ENCODE data around the gene PPM1A.

PPM1A gene

DNA sequence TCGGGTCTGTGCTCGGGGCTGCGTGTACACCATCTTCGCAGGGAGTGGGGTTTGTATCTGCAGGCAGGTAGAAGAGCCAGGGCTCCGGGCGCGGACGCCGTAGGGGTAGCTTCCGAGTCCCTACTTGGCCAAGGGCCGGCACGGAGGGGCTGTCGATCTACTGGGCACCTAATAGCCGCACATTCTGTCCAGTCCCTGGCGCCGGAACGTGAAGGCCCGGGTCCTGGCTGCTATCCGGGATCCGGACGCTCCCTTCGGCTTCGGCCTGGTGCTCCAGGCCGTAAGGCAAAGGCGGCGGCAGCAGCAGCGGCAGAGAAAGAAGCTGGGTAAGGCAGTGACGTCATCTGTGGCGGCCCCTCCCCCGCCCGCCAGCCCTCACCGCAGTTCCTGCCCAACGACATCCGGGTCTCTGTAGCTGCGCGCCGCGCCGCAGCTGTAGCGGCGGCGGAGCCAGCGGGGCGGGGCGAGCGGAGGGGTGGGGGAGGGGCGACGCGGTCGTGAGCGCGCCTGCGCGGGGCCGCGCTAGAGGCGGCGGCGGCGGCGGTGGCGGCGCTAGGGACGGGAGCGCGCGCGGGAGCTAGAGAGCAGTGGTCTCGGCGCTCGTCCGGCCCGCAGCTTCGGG, at the start of gene PPM1A:
Gene PPM1A, plus strand, starts transcription at position 525 of the 622 bp plus-strand sequence. CDS start 33,483 bp downstream, outside the sequence.
- peak; percentile 97 for DNase-seq

DNA sequence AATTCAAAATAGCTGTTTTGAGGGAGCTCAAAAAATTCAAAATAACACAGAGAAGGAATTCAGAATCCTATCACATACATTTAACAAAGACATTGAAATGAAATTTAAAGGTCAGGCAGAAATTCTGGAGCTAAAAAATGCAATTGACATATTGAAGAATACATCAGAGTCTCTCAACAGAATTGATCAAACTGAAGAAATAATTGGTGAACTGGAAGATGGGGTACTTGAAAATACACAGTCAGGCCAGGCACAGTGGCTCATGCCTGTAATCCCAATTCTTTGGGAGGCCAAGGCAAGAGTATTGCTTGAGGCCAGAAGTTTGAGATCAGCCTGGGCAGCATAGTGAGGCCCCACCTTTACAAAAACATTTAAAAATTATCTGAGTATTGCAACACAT, 49.7 kb upstream of the PPM1A start:
- DNase-seq = no peak

DNA sequence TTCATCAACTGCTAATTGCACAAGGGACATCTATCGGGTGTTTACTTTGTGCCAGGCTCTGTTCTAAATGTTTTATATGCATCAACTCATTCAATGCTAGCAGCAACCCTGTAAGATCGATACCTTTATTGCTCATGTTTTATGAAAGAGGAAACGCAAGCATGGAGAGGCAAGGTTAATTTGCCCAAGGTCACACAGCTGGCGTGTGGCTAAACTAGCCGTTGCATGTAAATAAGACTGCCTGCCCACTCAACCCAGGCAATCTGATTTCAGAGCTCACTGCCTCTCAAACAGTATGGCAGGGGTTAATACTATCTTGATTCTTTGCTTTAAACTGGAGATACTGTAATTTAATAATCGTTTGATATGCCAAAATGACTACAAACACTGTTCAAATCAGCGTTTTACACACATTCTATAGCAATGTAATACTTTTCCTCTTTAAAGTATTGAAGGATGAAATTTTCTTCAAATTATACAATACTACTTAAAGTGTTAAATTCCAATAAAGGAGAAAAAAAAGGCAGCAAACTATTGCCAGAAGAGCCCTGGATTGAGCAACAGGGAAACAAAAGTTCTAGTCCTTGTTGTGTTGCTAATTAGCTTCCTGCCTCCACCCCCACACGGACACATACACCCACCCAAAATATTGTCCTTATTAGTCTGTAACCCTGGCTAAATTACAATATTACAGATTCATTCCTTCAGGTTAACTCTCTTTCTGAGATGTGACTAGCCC, 44.7 kb upstream of the PPM1A start:
- DNase-seq = no peak

DNA sequence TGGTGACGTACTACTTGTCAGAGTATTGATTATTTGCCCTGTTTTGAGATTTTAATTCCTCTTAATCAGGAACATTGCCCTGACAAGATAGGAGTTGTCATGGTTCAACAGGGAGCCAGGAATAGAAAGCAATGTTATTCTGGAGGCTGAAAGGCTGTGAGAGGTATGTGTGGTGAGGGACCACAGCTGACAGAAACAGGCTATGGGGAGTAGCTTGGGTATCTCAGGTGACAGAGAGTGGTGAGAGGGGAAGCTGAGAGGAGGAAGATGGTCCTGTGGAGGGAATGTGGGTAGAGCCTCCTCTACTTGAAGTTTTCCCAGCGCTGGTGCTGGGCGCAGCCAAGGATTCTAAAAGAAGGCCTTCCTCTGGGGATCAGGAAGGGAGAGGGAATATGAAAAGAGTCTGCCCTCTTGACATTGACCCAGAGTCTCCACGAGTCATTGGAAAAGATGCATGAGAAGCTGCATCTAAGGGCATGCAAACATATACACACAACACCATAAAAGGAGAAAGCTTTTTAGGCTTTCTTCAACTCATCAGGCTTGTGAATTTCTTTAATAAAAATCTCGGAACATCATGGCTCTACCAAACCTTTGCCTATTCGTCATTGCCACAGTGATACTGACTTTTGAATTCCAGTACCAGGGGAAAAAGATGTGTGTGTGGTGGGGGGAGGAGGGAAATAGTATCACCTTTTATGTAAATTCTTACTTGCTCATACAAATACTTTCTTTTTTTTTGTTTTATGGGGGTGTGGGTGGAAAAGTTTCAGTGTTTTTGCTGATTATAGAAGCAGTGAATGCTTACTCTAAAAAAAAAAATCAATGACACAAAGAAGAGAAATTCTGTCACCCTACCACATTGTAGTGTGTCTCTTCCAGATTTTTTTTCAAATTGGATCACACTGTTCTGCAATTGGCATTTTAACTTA, 43.9 kb upstream of the PPM1A start:
- no peak for DNase-seq

DNA sequence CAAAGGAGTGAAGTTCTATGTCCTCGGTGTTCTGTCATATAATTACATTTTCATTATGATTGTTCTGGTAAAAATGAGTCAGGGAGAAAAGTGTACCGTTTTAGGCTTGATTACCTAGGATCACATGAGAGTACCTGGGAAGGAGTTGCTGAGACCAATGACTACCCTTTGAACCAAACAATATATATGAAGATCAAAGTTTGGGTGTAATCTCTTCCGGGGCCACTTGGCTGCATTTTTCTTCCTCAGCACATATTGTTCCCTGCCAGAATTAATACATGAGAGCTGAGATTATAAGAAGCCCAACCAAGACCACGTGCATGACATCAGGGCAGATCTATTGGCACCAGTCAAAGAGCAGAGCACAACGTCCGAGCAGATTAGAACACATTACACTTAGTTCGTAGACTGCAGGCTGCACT, 42.8 kb upstream of the PPM1A start:
- no peak for DNase-seq

DNA sequence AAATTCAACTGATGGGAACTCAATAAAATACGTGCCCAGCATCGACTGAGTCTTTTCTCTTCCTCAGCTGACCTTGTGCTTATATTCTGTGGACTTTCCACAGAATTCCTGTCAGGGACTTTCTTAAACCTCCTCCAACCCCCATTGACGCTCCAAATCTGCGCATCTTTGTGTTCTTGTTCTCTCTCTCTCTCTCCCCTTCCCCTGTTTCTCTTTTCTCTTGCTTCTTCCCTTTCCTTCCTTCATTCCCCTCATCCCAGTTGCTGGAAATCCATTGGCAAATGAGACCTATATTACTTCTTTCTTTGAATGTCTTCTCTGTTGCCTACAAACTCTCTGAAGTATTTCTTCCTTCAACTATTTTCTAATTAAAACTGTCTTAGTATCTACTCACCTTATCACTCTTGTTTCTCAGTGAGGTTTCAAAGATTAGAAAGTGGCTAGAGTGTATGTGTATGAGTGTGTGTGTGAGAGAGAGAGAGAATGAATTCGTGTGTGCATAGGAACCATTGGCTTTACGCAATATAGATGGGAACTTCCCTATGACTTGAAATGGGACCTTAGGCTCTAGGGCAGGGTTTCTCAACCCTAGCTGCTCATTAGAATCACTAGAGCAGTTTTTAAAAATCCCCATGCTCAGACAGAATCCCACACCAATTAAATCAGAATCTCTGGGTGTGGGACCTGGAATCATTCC, 42.0 kb upstream of the PPM1A start:
- DNase-seq = no peak

DNA sequence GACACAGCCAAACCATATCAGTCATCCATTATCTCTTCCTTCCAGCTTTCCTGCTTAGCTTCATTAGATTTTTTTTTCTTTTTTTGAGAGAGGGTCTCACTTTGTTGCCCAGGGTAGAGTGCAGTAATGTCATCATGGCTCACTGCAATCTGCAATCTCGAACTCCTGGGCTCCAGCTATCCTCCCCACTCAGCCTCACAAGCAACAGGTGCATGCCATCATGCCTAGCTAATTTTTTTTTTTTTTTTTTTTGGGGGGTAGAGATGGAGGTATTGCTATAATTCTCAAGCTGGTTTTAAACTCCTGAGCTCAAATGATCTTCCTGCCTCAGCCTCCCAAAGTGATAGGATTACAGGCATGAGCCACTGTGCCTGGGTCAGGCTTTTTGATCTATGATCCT, 38.3 kb upstream of the PPM1A start:
- no peak for DNase-seq

DNA sequence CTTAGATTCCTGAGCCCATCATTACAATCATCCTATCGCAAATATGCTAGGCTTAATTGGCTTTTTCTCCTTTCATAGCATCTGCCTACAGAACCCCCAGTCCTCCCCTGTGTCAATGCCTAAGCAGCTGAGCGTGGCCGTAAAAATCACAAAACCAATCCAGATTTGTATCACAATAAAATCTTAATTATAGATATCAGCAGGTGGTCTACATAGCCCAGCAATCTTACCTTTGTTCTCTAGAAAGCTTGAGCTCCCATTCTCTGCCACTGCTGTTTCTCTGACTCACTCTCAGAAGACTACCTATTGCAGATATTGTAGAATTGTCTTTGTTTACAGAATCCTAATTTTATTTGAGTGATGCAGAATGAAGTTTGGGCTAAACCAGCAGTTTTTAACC, 37.9 kb upstream of the PPM1A start:
- DNase-seq = no peak

DNA sequence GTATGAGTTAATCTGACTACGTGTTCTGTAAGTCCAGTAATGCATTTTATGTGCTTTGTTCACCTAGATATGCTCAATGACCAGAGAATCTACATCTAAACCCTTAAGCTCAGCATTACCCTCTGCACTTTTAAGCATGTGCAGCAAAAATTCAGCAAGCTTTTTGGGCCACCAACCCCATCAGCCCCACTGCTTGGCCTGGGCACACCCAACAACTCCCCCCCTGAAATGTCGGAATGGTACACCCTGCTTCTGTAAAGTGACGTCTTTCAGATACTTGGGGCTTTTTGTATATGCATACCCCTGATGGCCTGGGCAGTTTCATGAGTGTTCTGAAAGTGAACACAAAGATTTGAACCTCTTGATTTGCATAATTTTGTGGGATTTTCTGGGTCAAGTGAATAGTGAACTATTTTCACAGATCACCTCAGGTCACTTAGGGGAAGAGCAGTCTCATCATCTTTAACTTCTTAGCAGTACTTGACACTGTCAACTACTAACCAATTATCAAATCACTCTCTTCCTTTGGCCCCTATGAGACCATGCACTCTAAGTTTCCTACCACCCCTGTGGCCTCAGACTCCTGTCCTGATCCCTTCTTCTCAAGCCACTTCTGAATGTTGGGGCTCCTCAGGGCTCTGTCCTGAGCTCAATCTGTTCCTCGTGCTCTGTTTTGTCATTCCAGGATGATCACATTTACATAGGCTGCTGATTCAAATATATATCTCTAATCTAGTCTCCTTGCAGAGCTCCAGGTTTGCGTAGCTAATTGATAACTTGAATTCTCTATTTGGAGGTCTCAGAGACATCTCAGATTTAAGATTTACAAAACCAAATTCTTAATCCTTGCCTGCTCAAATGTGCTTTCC, 36.3 kb upstream of the PPM1A start:
- no peak for DNase-seq

DNA sequence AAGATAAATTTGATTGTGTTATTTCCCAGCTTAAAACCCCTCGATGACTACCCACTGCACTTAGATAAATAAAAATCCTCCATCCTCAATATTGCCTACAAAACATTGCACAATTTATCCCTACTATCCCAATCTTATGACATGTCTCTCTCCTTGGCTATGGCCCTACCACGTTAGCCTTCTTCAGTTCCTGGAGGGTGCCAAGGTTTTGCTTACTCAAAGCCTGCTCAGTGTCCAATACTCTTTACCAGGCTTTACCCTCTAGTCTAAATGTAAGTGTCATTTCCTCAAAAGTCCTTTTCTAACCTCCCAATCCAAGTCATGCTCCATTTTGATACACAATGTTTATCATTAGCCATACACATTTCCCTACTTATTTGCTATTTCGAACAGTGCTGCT, 35.0 kb upstream of the PPM1A start:
- DNase-seq = no peak

DNA sequence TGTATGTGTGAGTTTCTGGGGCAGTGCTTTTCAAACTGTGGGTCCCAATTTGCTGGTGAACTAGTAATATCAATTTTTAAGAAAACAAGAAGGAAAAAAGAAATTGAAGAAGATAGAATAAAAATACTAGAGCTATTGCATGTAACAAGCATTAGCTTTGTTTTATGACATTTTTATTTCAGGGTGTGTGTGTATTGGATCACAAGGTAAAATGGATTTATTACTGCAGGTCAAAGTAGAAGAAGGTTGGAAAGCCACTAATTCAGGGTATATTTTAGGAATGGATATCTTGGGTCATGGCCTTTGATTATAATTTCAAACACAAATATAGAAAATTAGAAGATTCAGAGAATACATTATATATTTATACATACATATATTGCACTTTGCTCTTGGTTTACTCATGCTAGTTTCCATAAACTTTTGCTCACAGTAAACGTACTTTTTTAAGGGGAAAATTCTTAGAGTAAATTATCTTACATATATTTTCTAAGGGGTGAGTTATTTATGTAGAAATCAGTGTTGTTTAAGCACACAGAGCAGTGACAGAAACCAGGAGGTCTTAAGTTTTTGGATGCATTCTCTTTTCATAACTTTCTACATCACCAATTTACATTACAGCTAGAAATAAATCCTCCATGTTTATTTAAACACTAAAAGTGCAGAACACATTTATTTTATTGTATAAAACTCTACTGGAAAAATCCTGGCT, 34.5 kb upstream of the PPM1A start:
- no peak for DNase-seq

DNA sequence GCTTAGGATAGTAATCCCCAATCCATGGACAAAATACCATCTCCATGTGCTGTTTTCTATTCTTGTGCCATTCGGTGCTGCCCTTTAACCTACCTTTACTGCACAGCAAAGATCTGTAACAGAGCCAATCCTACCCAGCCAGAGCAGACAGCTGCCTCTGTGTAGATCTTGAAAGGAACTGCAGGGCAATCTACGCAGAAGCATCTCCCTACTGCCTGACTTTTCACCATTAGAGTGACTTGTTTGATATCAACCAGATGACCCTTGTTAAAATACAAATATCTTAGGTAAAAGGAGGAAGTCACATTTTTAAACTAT, 33.9 kb upstream of the PPM1A start:
- DNase-seq = no peak

DNA sequence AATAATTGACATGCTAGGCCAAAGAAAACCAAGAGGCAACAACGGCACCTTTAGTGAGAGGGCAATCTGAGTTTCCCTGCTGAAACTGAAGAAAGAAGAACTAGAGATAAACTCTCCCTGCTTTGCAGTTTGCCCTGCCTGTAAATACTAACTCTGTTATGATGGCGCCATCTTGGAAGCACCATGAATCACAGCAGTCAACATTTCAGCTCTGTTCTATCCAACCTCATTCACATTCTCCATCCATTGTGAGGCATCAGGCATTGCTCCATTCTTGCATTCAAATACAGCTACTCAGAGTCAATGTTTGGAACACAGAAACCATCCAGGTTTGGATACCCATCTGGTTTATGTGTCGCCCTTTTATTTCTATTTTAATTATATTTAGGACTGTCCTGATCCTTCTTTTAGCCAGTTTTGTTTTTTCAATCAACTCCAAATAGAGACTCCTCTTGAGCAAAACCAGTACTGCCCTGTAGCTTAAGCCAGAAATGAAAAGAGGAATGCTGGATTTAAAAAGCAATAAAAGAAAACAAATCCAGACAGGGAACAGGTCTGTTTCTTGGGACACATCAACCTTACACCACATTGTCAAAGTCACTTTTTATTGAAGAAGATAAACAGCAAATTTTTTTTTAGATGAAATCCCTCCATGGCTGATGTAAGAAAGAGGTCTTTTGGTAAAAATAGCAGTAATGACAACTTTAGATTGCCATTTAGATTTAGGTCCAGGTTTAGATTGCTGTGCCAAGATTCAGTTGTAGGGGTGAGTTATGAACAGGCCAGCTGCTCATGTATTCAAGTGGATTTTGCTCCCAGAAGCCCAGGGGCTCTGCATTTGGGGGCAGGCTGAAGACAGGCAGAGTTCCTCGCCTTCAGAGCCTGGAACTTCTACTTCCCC, 33.3 kb upstream of the PPM1A start:
- no peak for DNase-seq

DNA sequence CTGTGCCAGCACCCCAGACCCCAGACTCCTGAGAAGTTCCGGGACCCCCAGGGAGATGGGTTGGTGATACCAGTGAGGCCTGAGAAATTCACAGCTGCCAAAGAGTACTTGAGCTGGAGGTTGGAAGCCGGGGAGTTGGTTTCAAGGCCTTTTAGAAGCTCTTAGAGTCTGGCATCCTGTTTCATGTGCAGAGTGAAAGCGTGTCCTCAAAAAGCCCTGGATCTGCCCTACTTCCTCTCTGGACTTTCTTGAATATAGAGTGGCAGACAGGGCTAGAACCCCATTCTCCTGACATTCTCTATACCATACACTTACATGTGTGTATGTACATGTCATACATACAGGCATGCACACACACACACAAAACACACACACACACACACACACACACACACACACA, 31.3 kb upstream of the PPM1A start:
- no peak for DNase-seq

DNA sequence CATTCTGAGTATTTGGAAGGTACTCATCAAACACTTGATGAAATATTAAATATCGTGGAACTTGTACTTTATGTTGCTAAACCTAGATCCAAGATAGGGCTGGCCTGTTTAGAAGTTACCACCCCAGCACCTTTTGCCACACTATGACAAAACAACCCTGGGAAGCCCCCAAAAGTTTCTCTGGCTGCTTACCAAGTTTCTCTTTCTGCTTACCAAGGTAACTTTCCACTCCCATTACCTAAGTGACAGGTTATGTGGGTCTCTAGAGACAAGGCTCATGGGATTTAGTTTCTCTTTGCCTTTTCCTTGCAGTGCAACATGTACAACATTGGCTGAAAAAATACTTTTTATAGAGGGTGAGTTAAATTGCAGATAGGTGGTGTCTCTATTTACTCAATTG, 28.9 kb upstream of the PPM1A start:
- no peak for DNase-seq

DNA sequence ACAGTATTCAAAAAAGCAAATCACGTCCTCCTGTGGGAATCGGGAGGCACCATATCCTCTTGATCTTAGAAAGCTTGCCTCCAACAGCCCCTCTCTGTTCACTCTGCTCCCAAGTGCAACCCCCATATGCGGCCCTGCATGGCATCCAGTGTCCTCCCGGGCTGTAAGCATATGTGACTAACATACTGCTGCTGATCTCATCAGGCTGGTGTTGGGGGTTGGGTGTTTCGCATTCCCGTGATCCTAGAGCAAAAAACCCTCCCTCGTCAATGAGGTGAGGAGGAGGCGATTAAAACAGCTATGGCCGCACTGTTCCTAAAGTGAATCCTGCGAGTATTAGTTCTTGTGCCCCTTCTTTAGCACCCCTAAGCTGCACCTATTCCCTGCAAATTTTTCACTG, 28.1 kb upstream of the PPM1A start:
- DNase-seq = no peak

DNA sequence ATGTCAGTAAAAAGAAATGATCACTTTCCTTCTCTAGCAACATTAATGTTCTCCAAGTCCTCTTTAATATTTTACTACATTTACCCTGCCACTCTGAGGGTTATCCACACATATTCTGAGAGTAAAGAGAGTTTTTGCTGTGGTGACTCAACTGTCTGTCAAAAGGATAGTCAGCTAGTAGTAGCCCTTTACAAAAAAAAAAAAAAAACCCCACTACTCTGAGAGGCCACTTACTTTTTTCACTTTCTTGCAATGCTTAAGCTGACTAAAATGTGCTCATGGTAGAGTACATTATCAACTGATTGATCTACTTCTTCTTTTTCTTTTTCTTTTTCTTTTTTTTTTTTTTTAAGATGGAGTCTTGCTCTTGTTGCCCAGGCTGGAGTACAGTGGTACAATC, 27.6 kb upstream of the PPM1A start:
- no peak for DNase-seq

DNA sequence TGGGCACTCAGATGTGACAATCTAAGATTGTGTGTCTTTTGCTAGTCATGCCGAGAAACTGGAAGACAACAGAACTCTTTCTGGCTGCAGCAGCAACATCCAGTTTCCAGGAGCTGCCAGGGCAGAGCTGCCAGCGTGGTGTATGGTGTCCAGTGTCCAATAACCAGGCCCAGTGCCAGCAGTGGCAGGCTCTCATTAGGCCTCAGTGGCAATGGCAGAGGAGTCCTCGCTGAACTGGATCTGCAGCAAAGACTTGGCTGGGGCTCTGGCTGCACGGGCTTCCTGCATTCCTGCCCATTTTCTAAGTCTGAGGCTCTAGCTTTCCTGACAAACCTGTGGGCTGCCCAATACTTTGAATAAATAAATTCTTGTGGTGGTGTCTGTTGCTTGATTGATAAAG, 26.2 kb upstream of the PPM1A start:
- no peak for DNase-seq

DNA sequence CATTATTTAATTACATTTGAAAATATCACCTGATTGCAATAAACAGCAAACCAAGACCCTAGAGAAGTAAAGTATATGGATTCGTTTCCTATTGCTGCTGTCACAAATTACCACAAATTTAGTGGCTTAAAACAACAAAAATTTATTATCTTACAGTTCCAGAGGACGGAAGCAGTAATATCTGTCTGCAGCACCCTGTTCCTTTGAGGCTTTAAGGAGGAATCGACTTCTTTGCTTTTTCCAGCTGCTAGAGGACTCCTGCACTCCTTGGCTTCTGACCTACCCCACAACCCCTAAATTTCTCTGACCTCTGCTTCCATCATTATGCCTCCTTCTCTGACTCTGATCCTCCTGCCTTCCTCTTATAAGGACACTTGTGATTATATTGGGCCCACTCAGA, 23.8 kb upstream of the PPM1A start:
- DNase-seq = no peak

DNA sequence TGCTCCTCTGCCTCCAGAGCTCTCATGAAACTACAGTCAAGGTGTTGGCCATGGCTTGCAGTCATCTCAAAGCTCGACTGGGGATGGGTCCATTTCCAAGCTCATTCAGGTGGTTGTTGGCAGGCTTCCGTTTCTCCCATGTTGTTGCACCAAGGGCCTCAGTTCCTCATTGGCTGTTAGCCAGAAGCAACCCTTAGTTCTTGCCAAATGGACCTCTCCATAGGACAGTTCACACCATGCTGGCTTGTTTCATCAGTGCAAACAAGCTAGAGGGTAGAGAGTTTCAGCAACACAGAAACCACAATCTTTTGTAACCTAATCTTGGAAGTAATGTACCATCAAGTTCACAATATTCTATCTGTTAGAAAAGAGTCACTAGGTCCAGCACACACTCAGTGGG, 22.7 kb upstream of the PPM1A start:
- DNase-seq = no peak

DNA sequence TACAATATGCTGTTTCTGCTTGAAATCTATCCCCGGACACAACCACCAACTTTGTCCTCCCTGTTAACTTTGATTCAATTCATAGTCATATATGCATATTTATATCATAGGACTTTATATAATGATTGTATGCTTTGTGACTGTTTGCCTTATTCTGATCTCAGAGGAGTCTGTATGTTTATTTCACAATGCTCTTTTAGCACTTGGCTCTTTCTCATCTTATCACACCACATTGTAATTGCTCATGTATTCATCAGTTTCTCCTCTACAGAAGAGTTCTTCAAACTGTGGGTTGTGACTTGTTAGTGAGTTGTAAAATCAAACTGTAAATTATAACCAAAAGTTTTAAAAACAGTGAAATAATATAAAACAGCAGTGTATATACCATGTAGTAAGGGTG, 21.7 kb upstream of the PPM1A start:
- no peak for DNase-seq

Data from CD4-positive, alpha-beta T cell treated with Interferon gamma for 1 hour (primary cell).